Peyer's patch (tissue), 4 donors: Measurements from ENCODE around the gene QRFP. TPM values are rescaled to one million over a fixed set of nuclear protein-coding genes. Genes with fewer than 3 reads are reported as not detected.

Experiments
- DNase-seq, 3 donors: peaks; one replicate each; pipeline ENCODE4 v3.0.0-alpha.2; 2017 to 2019
- H3K27ac ChIP-seq, 4 donors: fragments of 200-600 bp; sonication (generic); one replicate each; pipeline ENCODE4 v1.5.1; 2016 to 2019
- H3K27me3 ChIP-seq, 2 donors: fragments of 200-600 bp; sonication (generic); one replicate each; pipeline ENCODE4 v1.5.1; 2019
- H3K36me3 ChIP-seq, 3 donors: fragments of 200-600 bp; sonication (generic); one replicate each; pipeline ENCODE4 v1.5.1; 2016 to 2019
- H3K4me1 ChIP-seq, 4 donors: fragments of 200-600 bp; sonication (generic); one replicate each; pipeline ENCODE4 v1.5.1; 2016 to 2019
- H3K4me3 ChIP-seq, 4 donors: fragments of 200-600 bp; sonication (generic); 1 replicate in 3 of 4; 2 replicates in 1 of 4; pipeline ENCODE4 v1.5.1; 2016 to 2019; ENCODE audit warnings: mild to moderate bottlenecking in 1 of 4
- H3K9me3 ChIP-seq, 4 donors: fragments of 200-600 bp; sonication (generic); one replicate each; pipeline ENCODE4 v1.5.1; 2016 to 2019; ENCODE audit warnings: mild to moderate bottlenecking in 1 of 4
- CTCF ChIP-seq, 6 experiments: fragments of 450-650 bp in 4 of 6; fragments of 200-600 bp in 2 of 6; sonication (generic) in 1 of 6; IDR thresholded peaks; one replicate each; pipeline ENCODE4 v1.5.1; 2017 to 2019; ENCODE audit warnings: antibody characterized with exemption in 6 of 6, mild to moderate bottlenecking in 3 of 6, moderate library complexity in 1 of 6
- POLR2A ChIP-seq, 2 donors: fragments of 450-650 bp; IDR thresholded peaks; one replicate each; pipeline ENCODE4 v1.5.1; 2017; ENCODE audit warnings: antibody characterized with exemption in 2 of 2, mild to moderate bottlenecking in 2 of 2, moderate library complexity in 2 of 2
- total RNA-seq, 4 donors: library from RNA; depleted of rRNA; stranded (reverse); fragments of >200 nt; gene quantifications; one replicate each; pipeline ENCODE4 v1.1.0, GENCODE V29; 2016

The QRFP gene
- total RNA-seq, 4 donors from 2014 or later, result not detected

GRCh38 chr9:130935648-130936271 lies 39.1 kb upstream of the QRFP start:
- Histone ChIP-seq H3K27me3 (peaks cover 0 to 38% of the 10 kb centered on the region in 2 donors), H3K36me3 (no peaks in the 10 kb centered on the region), H3K4me3 (no peak overlapping the region), H3K4me1 (peaks cover 0 to 43% (median 9%) of the 10 kb centered on the region in 4 donors), H3K9me3 (no peaks in the 10 kb centered on the region), H3K27ac (no peak overlapping the region)
- TF ChIP-seq CTCF (IDR thresholded peaks at IDR 0.05), result no peak
- no peak for TF ChIP-seq POLR2A (IDR thresholded peaks at IDR 0.05)
- DNase-seq, result no peak

GRCh38 chr9:130934702-130935647 lies 38.4 kb upstream of the QRFP start:
- Histone ChIP-seq H3K27me3 (peaks cover 0 to 35% of the 10 kb centered on the region in 2 donors), H3K27ac (no peak overlapping the region), H3K36me3 (no peaks in the 10 kb centered on the region), H3K4me3 (no peak overlapping the region), H3K4me1 (peaks cover 0 to 36% (median 8%) of the 10 kb centered on the region in 4 donors), H3K9me3 (no peaks in the 10 kb centered on the region)
- TF ChIP-seq POLR2A (IDR thresholded peaks at IDR 0.05) (no peak), CTCF (IDR thresholded peaks at IDR 0.05) (no peak)
- no peak for DNase-seq

- no peaks in the 10 kb centered on the region for H3K9me3 ChIP-seq
Observed at GRCh38 chr9:130934246-130934645, 37.6 kb upstream of the QRFP start.

GRCh38 chr9:130933114-130934046 lies 36.8 kb upstream of the QRFP start:
- no peaks in the 10 kb centered on the region for H3K9me3 ChIP-seq
- TF ChIP-seq CTCF (IDR thresholded peaks at IDR 0.05) (no peak), POLR2A (IDR thresholded peaks at IDR 0.05) (no peak)
- no peak overlapping the region for H3K27ac ChIP-seq
- peaks cover 0 to 22% (median 1%) of the 10 kb centered on the region in 4 donors for H3K4me1 ChIP-seq
- H3K27me3 ChIP-seq, result peaks cover 0 to 22% of the 10 kb centered on the region in 2 donors
- H3K36me3 ChIP-seq, result no peaks in the 10 kb centered on the region
- DNase-seq, result no peak
- no peak overlapping the region for H3K4me3 ChIP-seq

More at GRCh38 chr9:130934246-130934645, 37.6 kb upstream of the QRFP start:
- Histone ChIP-seq H3K27me3 (peaks cover 0 to 28% of the 10 kb centered on the region in 2 donors), H3K4me3 (no peak overlapping the region), H3K27ac (no peak overlapping the region), H3K4me1 (peaks cover 0 to 29% (median 6%) of the 10 kb centered on the region in 4 donors), H3K36me3 (no peaks in the 10 kb centered on the region)
- TF ChIP-seq POLR2A (IDR thresholded peaks at IDR 0.05), result no peak
- no peak for TF ChIP-seq CTCF (IDR thresholded peaks at IDR 0.05)
- no peak for DNase-seq
